Lower leg skin (tissue), 3 donors: ENCODE data around the gene GSTA4.

ENCODE experiments used
- CTCF ChIP-seq, 3 donors: fragments of 450-650 bp; IDR thresholded peaks; one replicate each; pipeline ENCODE4 v1.5.1; 2016; ENCODE audit warnings: antibody characterized with exemption in 3 of 3, mild to moderate bottlenecking in 3 of 3, moderate library complexity in 2 of 3
- POLR2A ChIP-seq, 2 donors: fragments of 450-650 bp; IDR thresholded peaks; one replicate each; pipeline ENCODE4 v1.6.1; 2016 to 2017; ENCODE audit warnings: antibody characterized with exemption in 2 of 2, mild to moderate bottlenecking in 1 of 2, moderate library complexity in 1 of 2

GRCh38 chr6:52976149-52976548 lies 18.9 kb downstream of the GSTA4 start:
- TF ChIP-seq POLR2A (IDR thresholded peaks at IDR 0.05) (no peak), CTCF (IDR thresholded peaks at IDR 0.05) (no peak)
